PC-3 (cell line): ENCODE results near the gene PREP. TPM values are rescaled to one million over a fixed set of nuclear protein-coding genes. Genes with fewer than 3 reads are reported as not detected.

Experiments used
- ATAC-seq: fragments of 200-7000 bp; cut with Tn5 transposase; 2 replicates; pipeline ENCODE4 v1.9.1; 2020; ENCODE audit warnings: mild to moderate bottlenecking, moderate library complexity
- BruUV-seq: library from RNA; stranded (reverse); fragments of 400-500 nt; replicated peaks from 2 replicates; lab custom pipeline; 2021; lab: Mats Ljungman, UMichigan
- CTCF ChIA-PET: fragments of 300-600 bp; sonication (Branson Sonifier 250); formaldehyde crosslinking; loops from one replicate; lab custom pipeline; 2022; ENCODE audit warnings: antibody characterized with exemption; lab: Charles Lee
- POLR2A ChIA-PET: fragments of 300-600 bp; sonication (Branson Sonifier 250); formaldehyde crosslinking; loops from one replicate; lab custom pipeline; 2022; ENCODE audit warnings: antibody characterized with exemption; ENCODE audit not compliant: unreplicated experiment; lab: Charles Lee
- DNase-seq: peaks from one replicate; pipeline ENCODE4 v3.0.0-alpha.2; 2015
- H2AFZ ChIP-seq: fragments of 300-600 bp; sonication (generic); 2 replicates; pipeline ENCODE4 v1.6.0; 2016; ENCODE audit warnings: antibody characterized with exemption, low read length
- H3F3A ChIP-seq: fragments of 300-600 bp; sonication (generic); one replicate; pipeline ENCODE4 v1.6.0; 2017; ENCODE audit warnings: antibody characterized with exemption, low read length, control low read depth, mild to moderate bottlenecking; ENCODE audit not compliant: unreplicated experiment
- H3K27ac ChIP-seq: fragments of 300-600 bp; sonication (generic); 2 replicates; pipeline ENCODE4 v1.5.1; 2016; ENCODE audit warnings: mild to moderate bottlenecking, low read length
- H3K27me3 ChIP-seq: fragments of 300-600 bp; sonication (generic); 2 replicates; pipeline ENCODE4 v1.6.1; 2016; ENCODE audit warnings: low read length, mixed read lengths
- H3K36me3 ChIP-seq: fragments of 300-600 bp; sonication (generic); 2 replicates; pipeline ENCODE4 v1.6.1; 2016; ENCODE audit warnings: low read depth, mixed run types, low read length, mixed read lengths
- H3K4me1 ChIP-seq: fragments of 300-600 bp; sonication (generic); 2 replicates; pipeline ENCODE4 v1.5.1; 2016; ENCODE audit warnings: low read length; ENCODE audit not compliant: insufficient read depth
- H3K4me2 ChIP-seq: fragments of 300-600 bp; sonication (generic); 2 replicates; pipeline ENCODE4 v1.6.0; 2016; ENCODE audit warnings: low read length
- H3K4me3 ChIP-seq: fragments of 300-600 bp; sonication (generic); 2 replicates; pipeline ENCODE4 v1.5.1; 2016; ENCODE audit warnings: mild to moderate bottlenecking, low read length, mixed read lengths
- H3K79me2 ChIP-seq: fragments of 300-600 bp; sonication (generic); 2 replicates; pipeline ENCODE4 v1.6.1; 2017; ENCODE audit warnings: low read length, mixed read lengths
- H3K9ac ChIP-seq: fragments of 300-600 bp; sonication (generic); 2 replicates; pipeline ENCODE4 v1.6.0; 2016; ENCODE audit warnings: mild to moderate bottlenecking, low read length
- H3K9me2 ChIP-seq: fragments of 300-600 bp; sonication (generic); replicated peaks from 2 replicates; pipeline ENCODE4 v1.6.1; 2016; ENCODE audit warnings: mixed run types, low read length, mixed read lengths
- H3K9me3 ChIP-seq: fragments of 300-600 bp; sonication (generic); 2 replicates; pipeline ENCODE4 v1.6.1; 2016; ENCODE audit warnings: low read length, mixed read lengths
- H4K20me1 ChIP-seq: fragments of 300-600 bp; sonication (generic); 2 replicates; pipeline ENCODE4 v1.6.1; 2016; ENCODE audit warnings: low read length, mixed read lengths
- EZH2 ChIP-seq: fragments of 300-600 bp; sonication (generic); IDR thresholded peaks from one replicate; pipeline ENCODE4 v1.6.1; 2017; ENCODE audit warnings: antibody characterized with exemption, mild to moderate bottlenecking, low read length; ENCODE audit not compliant: unreplicated experiment
- EZH2phosphoT487 ChIP-seq: fragments of 300-600 bp; sonication (generic); IDR thresholded peaks from 2 replicates; pipeline ENCODE4 v1.6.1; 2018; ENCODE audit warnings: mild to moderate bottlenecking, antibody characterized with exemption, low read length, borderline replicate concordance
- intact Hi-C: fragments of 100-400 bp; cut with micrococcal nuclease; formaldehyde crosslinking; loops from 2 replicates; pipeline ENCODE4 v1.9.0; 2023
- total RNA-seq: library from RNA; depleted of rRNA; stranded (reverse); fragments of >200 nt; gene quantifications from 2 replicates; pipeline ENCODE4 v1.2.3, GENCODE V29; 2014
- TF ChIP-seq, protein P1 (sequence below): fragments of 300-600 bp; sonication (generic); conservative IDR thresholded peaks from 2 replicates; pipeline ENCODE4 v1.5.1; 2017; ENCODE audit warnings: antibody characterized with exemption, low read depth, mild to moderate bottlenecking, low read length

Gene PREP
- total RNA-seq, 1 experiment from 2014 or later, result 16.9 TPM

DNA sequence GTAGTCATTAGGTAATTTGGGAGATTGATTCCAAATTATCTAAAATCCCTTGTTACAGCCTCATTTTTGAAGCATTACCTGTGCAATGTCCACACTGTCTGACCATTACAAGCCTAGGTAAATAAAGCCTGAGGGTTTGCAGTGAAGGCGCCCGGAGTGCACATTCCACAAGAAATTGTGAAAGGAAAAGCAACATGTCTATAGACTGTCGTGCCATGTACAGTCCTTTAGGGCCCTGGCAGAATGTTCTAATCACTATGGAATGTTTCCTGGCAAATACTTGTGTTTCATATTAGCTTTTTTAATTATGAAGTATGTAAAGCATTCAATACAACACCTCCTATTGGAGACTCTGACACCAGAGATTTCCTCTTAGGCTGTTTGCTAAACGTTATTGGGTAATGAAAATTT is 28.9 kb downstream of the PREP start:
- Histone ChIP-seq H3K4me3 (peak overlapping the region; percentile 24; the same call in 1 of the 2 replicates), H3K27me3 (no peaks in the 10 kb centered on the region), H4K20me1 (no peaks in the 10 kb centered on the region), H3K4me1 (peaks cover 18% of the 10 kb centered on the region), H3K9me2 (no peaks in the 10 kb centered on the region), H3K27ac (peak overlapping the region; percentile 48), H3F3A (no peaks in the 10 kb centered on the region), H3K79me2 (peaks cover 8% of the 10 kb centered on the region; the same call in 1 of the 2 replicates), H3K9ac (no peak overlapping the region), H3K36me3 (peaks cover 42% of the 10 kb centered on the region), H2AFZ (no peak overlapping the region), H3K9me3 (no peaks in the 10 kb centered on the region), H3K4me2 (peak overlapping the region; percentile 48)
- ATAC-seq (peak; percentile 99), DNase-seq (peak; percentile 88)
- no peak for TF ChIP-seq EZH2phosphoT487
- TF ChIP-seq, protein P1, sequence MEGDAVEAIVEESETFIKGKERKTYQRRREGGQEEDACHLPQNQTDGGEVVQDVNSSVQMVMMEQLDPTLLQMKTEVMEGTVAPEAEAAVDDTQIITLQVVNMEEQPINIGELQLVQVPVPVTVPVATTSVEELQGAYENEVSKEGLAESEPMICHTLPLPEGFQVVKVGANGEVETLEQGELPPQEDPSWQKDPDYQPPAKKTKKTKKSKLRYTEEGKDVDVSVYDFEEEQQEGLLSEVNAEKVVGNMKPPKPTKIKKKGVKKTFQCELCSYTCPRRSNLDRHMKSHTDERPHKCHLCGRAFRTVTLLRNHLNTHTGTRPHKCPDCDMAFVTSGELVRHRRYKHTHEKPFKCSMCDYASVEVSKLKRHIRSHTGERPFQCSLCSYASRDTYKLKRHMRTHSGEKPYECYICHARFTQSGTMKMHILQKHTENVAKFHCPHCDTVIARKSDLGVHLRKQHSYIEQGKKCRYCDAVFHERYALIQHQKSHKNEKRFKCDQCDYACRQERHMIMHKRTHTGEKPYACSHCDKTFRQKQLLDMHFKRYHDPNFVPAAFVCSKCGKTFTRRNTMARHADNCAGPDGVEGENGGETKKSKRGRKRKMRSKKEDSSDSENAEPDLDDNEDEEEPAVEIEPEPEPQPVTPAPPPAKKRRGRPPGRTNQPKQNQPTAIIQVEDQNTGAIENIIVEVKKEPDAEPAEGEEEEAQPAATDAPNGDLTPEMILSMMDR, result no peak
- no peak for TF ChIP-seq EZH2
- intact Hi-C loops, result no loop called here
- BruUV-seq, result no TSS peak
- ChIA-PET POLR2A (no interaction called here), CTCF (interaction anchor here (0.8 kb wide), 1 partner anchor 10 kb away, joined by 3 read pairs; no protein-coding TSS in a partner anchor)

DNA sequence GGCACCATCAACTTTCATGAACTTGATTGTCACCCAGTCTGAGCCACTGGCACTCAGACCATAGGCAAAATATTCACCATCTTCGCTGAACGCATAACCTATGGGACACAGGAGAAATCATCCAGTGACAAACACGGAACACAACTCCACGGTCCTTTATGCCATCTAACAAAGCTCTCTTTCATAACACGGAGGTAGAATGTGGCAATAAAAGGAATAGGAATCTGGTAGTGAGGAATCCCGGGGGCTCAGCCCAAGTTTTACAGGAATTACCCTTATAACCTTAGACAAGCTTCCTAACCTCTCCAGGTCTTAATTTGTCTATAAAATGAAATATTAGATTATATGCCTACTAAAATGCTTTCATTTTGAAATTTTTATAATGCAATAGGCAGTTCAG is 29.4 kb downstream of the PREP start:
- intact Hi-C loops, result no loop called here
- H4K20me1 ChIP-seq, result no peaks in the 10 kb centered on the region
- ChIA-PET CTCF (interaction anchor here (0.8 kb wide), 1 partner anchor 10 kb away, joined by 3 read pairs; no protein-coding TSS in a partner anchor), POLR2A (no interaction called here)
- no peaks in the 10 kb centered on the region for H3K27me3 ChIP-seq
- H3F3A ChIP-seq, result no peaks in the 10 kb centered on the region
- DNase-seq (no peak), ATAC-seq (no peak)
- peak overlapping the region; percentile 48 for H3K4me2 ChIP-seq
- peaks cover 18% of the 10 kb centered on the region for H3K4me1 ChIP-seq
- H3K79me2 ChIP-seq, result 0 out of 2 replicates have a peak, but pooled peaks cover 3% of the 10 kb centered on the region
- H2AFZ ChIP-seq, result no peak overlapping the region
- H3K9me3 ChIP-seq, result no peaks in the 10 kb centered on the region
- peaks cover 48% of the 10 kb centered on the region for H3K36me3 ChIP-seq
- H3K27ac ChIP-seq, result peak overlapping the region; percentile 48
- peak overlapping the region; percentile 24; the same call in 1 of the 2 replicates for H3K4me3 ChIP-seq
- no peak for TF ChIP-seq EZH2
- TF ChIP-seq, protein P1, result no peak
- TF ChIP-seq EZH2phosphoT487, result no peak
- no peaks in the 10 kb centered on the region for H3K9me2 ChIP-seq
- BruUV-seq, result TSS peak; percentile 52
- H3K9ac ChIP-seq, result no peak overlapping the region

DNA sequence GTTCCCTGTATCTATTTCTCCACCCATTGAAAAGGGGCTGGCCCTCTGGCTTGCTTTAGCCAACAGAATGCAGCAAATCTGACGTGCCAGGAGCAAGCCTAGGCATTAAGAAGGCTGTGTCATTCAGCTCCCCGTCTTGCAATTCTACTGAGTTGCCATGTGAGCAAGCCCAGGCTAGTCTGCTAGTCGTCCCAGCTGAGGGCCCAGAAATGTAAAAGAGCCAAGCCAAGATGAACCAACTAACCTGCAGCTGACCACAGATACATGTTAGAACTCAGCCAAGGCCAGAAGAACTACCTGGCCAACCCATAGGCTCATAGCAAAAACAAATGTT is 30.1 kb downstream of the PREP start:
- Histone ChIP-seq H3K9me2 (no peaks in the 10 kb centered on the region), H3F3A (no peaks in the 10 kb centered on the region), H3K9me3 (no peaks in the 10 kb centered on the region), H2AFZ (no peak overlapping the region), H3K9ac (no peak overlapping the region), H3K27me3 (no peaks in the 10 kb centered on the region), H4K20me1 (no peaks in the 10 kb centered on the region), H3K4me3 (no peak overlapping the region), H3K79me2 (no peaks in the 10 kb centered on the region), H3K36me3 (peaks cover 52% of the 10 kb centered on the region), H3K27ac (no peak overlapping the region), H3K4me1 (peaks cover 18% of the 10 kb centered on the region), H3K4me2 (0 out of 2 replicates have a peak overlapping the region, but pooled peaks have one; percentile 48)
- DNase-seq, result no peak
- ChIA-PET CTCF (no interaction called here), POLR2A (interaction anchor here (0.5 kb wide), 1 partner anchor 56 kb away, joined by 5 read pairs; no protein-coding TSS in a partner anchor)
- no peak for ATAC-seq
- TF ChIP-seq EZH2, result no peak
- TF ChIP-seq, protein P1, result no peak
- TF ChIP-seq EZH2phosphoT487, result no peak
- no TSS peak for BruUV-seq
- intact Hi-C loops, result no loop called here
